H1 (cell line): ENCODE measurements around the gene F2. TPM values are rescaled to one million over a fixed set of nuclear protein-coding genes. Genes with fewer than 3 reads are reported as not detected.

Experiments used
- CTCF ChIA-PET: fragments of 300-600 bp; sonication (Branson Sonifier 250); formaldehyde crosslinking; loops from one replicate; lab custom pipeline; 2021; ENCODE audit not compliant: partially characterized antibody; lab: Charles Lee
- POLR2A ChIA-PET: fragments of 300-600 bp; sonication (Branson Sonifier 250); formaldehyde crosslinking; loops from one replicate; lab custom pipeline; 2021; ENCODE audit warnings: inconsistent platforms; ENCODE audit not compliant: partially characterized antibody; lab: Charles Lee
- DNase-seq, 2 experiments: peaks; one replicate each; pipeline versions ENCODE4 v3.0.0 to v3.0.0-alpha.2; 2010 to 2022; ENCODE audit warnings: low spot score in 2 of 2, low read depth in 1 of 2, mixed read lengths in 1 of 2
- FAIRE-seq: peaks from 2 replicates; lab custom pipeline; 2011; peaks lifted over from hg19 to GRCh38; lab: Jason Lieb, UNC
- H2AFZ ChIP-seq: 2 replicates; pipeline ENCODE4 v1.8.1; 2012; ENCODE audit warnings: low read length, inconsistent platforms
- H2AK5ac ChIP-seq: 2 replicates; pipeline ENCODE4 v1.6.1; 2013; ENCODE audit warnings: low read depth, low read length
- H2BK120ac ChIP-seq: replicated peaks from 2 replicates; pipeline ENCODE3; 2013; ENCODE audit warnings: low read depth, low read length, inconsistent platforms
- H2BK12ac ChIP-seq: 2 replicates; pipeline ENCODE4 v1.6.1; 2013; ENCODE audit warnings: low read depth, low read length
- H2BK15ac ChIP-seq: 2 replicates; pipeline ENCODE4 v1.6.1; 2013; ENCODE audit warnings: low read length
- H2BK20ac ChIP-seq: 2 replicates; pipeline ENCODE4 v1.6.1; 2013; ENCODE audit warnings: low read length
- H2BK5ac ChIP-seq: 2 replicates; pipeline ENCODE4 v1.6.1; 2013; ENCODE audit warnings: low read depth, low read length
- H3K14ac ChIP-seq: 2 replicates; pipeline ENCODE4 v1.6.1; 2013; ENCODE audit warnings: inconsistent platforms; ENCODE audit not compliant: insufficient read length
- H3K18ac ChIP-seq: 2 replicates; pipeline ENCODE4 v1.6.1; 2013; ENCODE audit warnings: low read length; ENCODE audit errors: extremely low read depth
- H3K23ac ChIP-seq: 2 replicates; pipeline ENCODE4 v1.6.1; 2013; ENCODE audit warnings: inconsistent platforms; ENCODE audit not compliant: insufficient read length
- H3K23me2 ChIP-seq: 2 replicates; pipeline ENCODE4 v1.6.1; 2013; ENCODE audit warnings: low read depth, low read length
- H3K27ac ChIP-seq: 2 replicates; pipeline ENCODE4 v1.6.1; 2011; ENCODE audit warnings: low read depth, low read length, inconsistent platforms
- H3K27me3 ChIP-seq, 4 experiments: replicated peaks in 1 of 4; 1 replicate in 1 of 4; 2 replicates in 3 of 4; pipeline versions ENCODE4 v1.6.1 to v1.8.1; 2011 to 2013; ENCODE audit warnings: low read length in 3 of 4, mild to moderate bottlenecking in 3 of 4, inconsistent platforms in 2 of 4, mixed read lengths in 2 of 4, moderate library complexity in 1 of 4; ENCODE audit not compliant: control insufficient read depth in 3 of 4, insufficient read depth in 3 of 4; ENCODE audit errors: extremely low read depth in 1 of 4
- H3K36me3 ChIP-seq, 4 experiments: 2 replicates each; pipeline versions ENCODE4 v1.6.1 to v1.8.1; 2011 to 2013; ENCODE audit warnings: mild to moderate bottlenecking in 4 of 4, low read length in 3 of 4, moderate library complexity in 2 of 4, control low read depth in 1 of 4, inconsistent platforms in 1 of 4; ENCODE audit not compliant: insufficient read depth in 4 of 4, control insufficient read depth in 2 of 4
- H3K4ac ChIP-seq: replicated peaks from 2 replicates; pipeline ENCODE3; 2013; ENCODE audit warnings: low read length, low read depth, mixed read lengths, inconsistent platforms; ENCODE audit not compliant: insufficient read length
- H3K4me1 ChIP-seq, 4 experiments: replicated peaks in 1 of 4; 1 replicate in 1 of 4; 2 replicates in 3 of 4; pipeline versions ENCODE4 v1.6.1 to v1.8.1; 2011 to 2013; ENCODE audit warnings: low read length in 3 of 4, inconsistent platforms in 2 of 4, mixed read lengths in 1 of 4; ENCODE audit not compliant: insufficient read depth in 4 of 4, control insufficient read depth in 3 of 4
- H3K4me2 ChIP-seq, 2 experiments: 2 replicates each; pipeline versions ENCODE4 v1.6.1 to v1.8.1; 2011 to 2013; ENCODE audit warnings: low read depth in 2 of 2, low read length in 2 of 2, control low read depth in 1 of 2, inconsistent platforms in 1 of 2, mild to moderate bottlenecking in 1 of 2; ENCODE audit not compliant: insufficient read depth in 1 of 2
- H3K4me3 ChIP-seq, 4 experiments: fragments of 200-600, 300-600 bp in 1 of 4; sonication (generic), shearing (Covaris generic), sonication (Bioruptor Twin) in 1 of 4; 2 replicates each; pipeline versions ENCODE4 v1.5.1 to v1.8.1; 2011 to 2016; ENCODE audit warnings: low read length in 4 of 4, low read depth in 3 of 4, control low read depth in 2 of 4, inconsistent platforms in 2 of 4, mild to moderate bottlenecking in 2 of 4, mixed read lengths in 1 of 4, moderate library complexity in 1 of 4; ENCODE audit not compliant: insufficient read depth in 2 of 4; ENCODE audit errors: extremely low read depth in 1 of 4
- H3K56ac ChIP-seq: replicated peaks from 2 replicates; pipeline ENCODE3; 2013; ENCODE audit warnings: low read depth, mild to moderate bottlenecking, mixed read lengths, low read length, inconsistent platforms; ENCODE audit not compliant: insufficient read length
- H3K79me1 ChIP-seq: 2 replicates; pipeline ENCODE4 v1.6.1; 2013; ENCODE audit warnings: low read depth, low read length, control low read depth
- H3K79me2 ChIP-seq, 2 experiments: 2 replicates each; pipeline versions ENCODE4 v1.6.1 to v1.8.1; 2012 to 2013; ENCODE audit warnings: low read length in 2 of 2, mild to moderate bottlenecking in 2 of 2, inconsistent platforms in 1 of 2; ENCODE audit not compliant: insufficient read depth in 2 of 2, control insufficient read depth in 1 of 2
- H3K9ac ChIP-seq, 4 experiments: replicated peaks in 1 of 4; 1 replicate in 1 of 4; 2 replicates in 3 of 4; pipeline versions ENCODE4 v1.6.1 to v1.8.1; 2011 to 2013; ENCODE audit warnings: low read depth in 3 of 4, low read length in 3 of 4, control low read depth in 2 of 4, mild to moderate bottlenecking in 2 of 4, moderate library complexity in 2 of 4, inconsistent platforms in 1 of 4; ENCODE audit errors: extremely low read depth in 1 of 4
- H3K9me3 ChIP-seq, 2 experiments: 2 replicates each; pipeline versions ENCODE4 v1.6.1 to v1.8.1; 2012 to 2013; ENCODE audit warnings: mild to moderate bottlenecking in 2 of 2, moderate library complexity in 2 of 2, control low read depth in 1 of 2, inconsistent platforms in 1 of 2, low read depth in 1 of 2, low read length in 1 of 2, mixed read lengths in 1 of 2; ENCODE audit not compliant: insufficient read depth in 2 of 2
- H4K20me1 ChIP-seq, 2 experiments: replicated peaks in 1 of 2; 2 replicates each; pipeline versions ENCODE3 to v1.8.1; 2011 to 2013; ENCODE audit warnings: inconsistent platforms in 2 of 2, low read length in 2 of 2, mild to moderate bottlenecking in 1 of 2; ENCODE audit not compliant: insufficient read depth in 2 of 2, control insufficient read depth in 1 of 2
- H4K5ac ChIP-seq: 2 replicates; pipeline ENCODE4 v1.6.1; 2013; ENCODE audit warnings: low read length, low read depth, mixed read lengths, inconsistent platforms; ENCODE audit not compliant: insufficient read length
- H4K8ac ChIP-seq: 2 replicates; pipeline ENCODE4 v1.8.0; 2013; ENCODE audit warnings: mild to moderate bottlenecking, moderate library complexity, low read length, inconsistent platforms; ENCODE audit not compliant: insufficient read depth; ENCODE audit errors: extremely low read depth
- H4K91ac ChIP-seq: replicated peaks from 2 replicates; pipeline ENCODE3; 2013; ENCODE audit warnings: low read length, mixed read lengths, inconsistent platforms; ENCODE audit not compliant: insufficient read length
- CHD1 ChIP-seq: IDR thresholded peaks from 2 replicates; pipeline ENCODE4 v1.6.1; 2012; ENCODE audit warnings: low read depth, low read length, improper control_type of control experiment
- CTCF ChIP-seq, 3 experiments: IDR thresholded peaks; 1 replicate in 2 of 3; 2 replicates in 1 of 3; pipeline versions ENCODE4 v1.5.1 to v1.6.1; 2011; ENCODE audit warnings: low read length in 3 of 3, mild to moderate bottlenecking in 3 of 3, inconsistent platforms in 2 of 3, low read depth in 1 of 3, moderate library complexity in 1 of 3; ENCODE audit not compliant: insufficient read depth in 1 of 3; ENCODE audit errors: control extremely low read depth in 1 of 3
- HDAC6 ChIP-seq: IDR thresholded peaks from one replicate; pipeline ENCODE4 v1.7.1; 2012; ENCODE audit warnings: low read depth, mild to moderate bottlenecking, inconsistent platforms, low read length, moderate library complexity
- TAF1 ChIP-seq: IDR thresholded peaks from 2 replicates; pipeline ENCODE4 v1.6.1; 2011; ENCODE audit warnings: mild to moderate bottlenecking, low read depth, low read length
- TBP ChIP-seq: IDR thresholded peaks from 2 replicates; pipeline ENCODE4 v1.6.1; 2011; ENCODE audit warnings: low read depth, low read length, improper control_type of control experiment
- USF2 ChIP-seq: IDR thresholded peaks from 2 replicates; pipeline ENCODE4 v1.6.1; 2011; ENCODE audit warnings: low read length, improper control_type of control experiment
- WGBS, 2 experiments: shearing (Covaris generic) in 1 of 2; methylation state at CpG; one replicate each; pipeline versions ENCODE4 v1.1.6 to v1.1.7; 2013 to 2015; ENCODE audit warnings: low lambda C conversion rate in 2 of 2, mixed read lengths in 2 of 2, inconsistent platforms in 1 of 2, low coverage in 1 of 2, missing lambda C conversion rate in 1 of 2; ENCODE audit not compliant: insufficient replicate concordance in 2 of 2, insufficient coverage in 1 of 2, insufficient read length in 1 of 2; ENCODE audit errors: extremely low coverage in 1 of 2, missing lambda C conversion rate in 1 of 2; 5-methylcytosine and 5-hydroxymethylcytosine counted together
- polyA plus RNA-seq, 7 experiments: library from polyadenylated mRNA; depleted of rRNA in 3 of 7; stranded (reverse) in 5 of 7; unstranded in 2 of 7; fragments of >200 nt in 5 of 7; fragments of 200-250 nt in 2 of 7; gene quantifications; 1 replicate in 5 of 7; 2 replicates in 1 of 7; 4 replicates in 1 of 7; pipeline versions ENCODE4 v1.2.1 to v1.2.3, GENCODE V29; 2011 to 2013; ENCODE audit warnings: missing spikeins in 2 of 7, mixed read lengths in 2 of 7
- total RNA-seq: library from RNA; stranded (reverse); fragmentation: NEBNext Ultra II Directional; extraction: Animal tissue kit (Norgen Biotek cat#: 25700); gene quantifications from 2 replicates; pipeline ENCODE4 v1.2.1, GENCODE V29; 2021

Gene F2
- total and polyA plus RNA-seq, 2 of the 8 experiments (the other 6 are each of a cell fraction or from before 2014, with no cell fraction given) = 0.11 TPM; not detected in 1

- TF ChIP-seq CTCF (IDR thresholded peaks at IDR 0.05; ENCODE audit: control extremely low read depth in 1 of 3, insufficient read depth in 1 of 3, low read depth in 1 of 3, low read length in 3 of 3) = no peak
- TF ChIP-seq TAF1 = no peak
- no peak for TF ChIP-seq HDAC6
- TF ChIP-seq USF2 = no peak
- TF ChIP-seq CHD1 = no peak
- no peak for TF ChIP-seq TBP
- FAIRE-seq (no peak), DNase-seq (no peak)
- Histone ChIP-seq H3K4me3 (no peak overlapping the region), H4K20me1 (no peaks in the 10 kb centered on the region), H3K9me3 (no peaks in the 10 kb centered on the region), H3K36me3 (peaks cover 30 to 93% (median 73%) of the 10 kb centered on the region in 4 experiments), H2BK5ac (no peak overlapping the region), H2AFZ (no peak overlapping the region), H3K4ac (no peak overlapping the region), H3K79me1 (no peaks in the 10 kb centered on the region), H3K27ac (no peak overlapping the region), H3K4me2 (no peak overlapping the region), H3K14ac (no peak overlapping the region), H3K4me1 (no peaks in the 10 kb centered on the region), H3K23ac (no peak overlapping the region), H2BK20ac (no peak overlapping the region), H3K23me2 (no peaks in the 10 kb centered on the region), H2BK15ac (no peak overlapping the region), H2AK5ac (no peak overlapping the region), H2BK120ac (no peak overlapping the region), H2BK12ac (no peak overlapping the region), H3K9ac (no peak overlapping the region), H3K79me2 (no peaks in the 10 kb centered on the region), H3K27me3 (no peaks in the 10 kb centered on the region), H4K5ac (no peak overlapping the region), H3K18ac (no peak overlapping the region), H4K8ac (no peak overlapping the region), H4K91ac (no peak overlapping the region), H3K56ac (no peak overlapping the region)
- WGBS, 2 experiments = 84% methylated on average over 3 of the region's 3 CpGs; no CpG with 5 or more reads in 1 of the 2 experiments
- CTCF ChIA-PET = interaction anchor here (0.6 kb wide), 1 partner anchor 892 kb away, joined by 3 read pairs; no protein-coding TSS in a partner anchor
- POLR2A ChIA-PET = no interaction called here
Measured at GRCh38 chr11:46745995-46746394, 27.0 kb downstream of the F2 start.
